ENCODE measurements around the gene CEPT1. TPM values are rescaled to one million over a fixed set of nuclear protein-coding genes. Genes with fewer than 3 reads are reported as not detected.

CEPT1 gene
- total and polyA plus RNA-seq, 3 donors from 2014 or later, result 25.0 to 69.4 (median 63.2) TPM

DNA sequence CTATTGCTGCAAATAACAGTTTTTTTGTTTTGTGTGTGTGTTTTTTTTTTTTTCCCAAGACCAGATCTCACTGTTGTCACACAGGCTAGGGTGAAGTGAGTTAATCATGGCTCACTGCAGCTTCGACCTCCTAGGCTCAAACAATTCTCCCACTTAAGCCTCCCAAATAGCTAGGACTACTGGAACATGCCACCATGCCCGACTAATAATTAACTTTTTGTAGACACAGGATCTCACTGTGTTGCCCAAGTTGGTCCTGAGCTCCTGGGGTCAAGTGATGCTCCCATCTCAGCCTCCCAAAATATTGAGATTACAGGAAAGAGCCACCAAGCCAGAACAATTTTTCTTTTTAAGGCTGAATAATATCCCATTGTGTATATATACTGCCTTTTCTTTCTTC is 35.0 kb upstream of the CEPT1 start:
- Histone ChIP-seq H3K36me3 (ENCODE audit: low read depth, missing control alignments) (no peaks in the 10 kb centered on the region), H3K4me1 (no peaks in the 10 kb centered on the region), H3K27me3 (no peaks in the 10 kb centered on the region), H3K9me3 (no peaks in the 10 kb centered on the region), H3K27ac (no peak overlapping the region), H3K4me3 (no peak overlapping the region)
- WGBS, 2 donors, result 87 to 88% methylated on average over 2 of the region's 2 CpGs
- intact Hi-C loops (cut with DNase I; ENCODE audit: low total_unique reads), result no loop called here
- no peak for DNase-seq
- TF ChIP-seq, protein P1, sequence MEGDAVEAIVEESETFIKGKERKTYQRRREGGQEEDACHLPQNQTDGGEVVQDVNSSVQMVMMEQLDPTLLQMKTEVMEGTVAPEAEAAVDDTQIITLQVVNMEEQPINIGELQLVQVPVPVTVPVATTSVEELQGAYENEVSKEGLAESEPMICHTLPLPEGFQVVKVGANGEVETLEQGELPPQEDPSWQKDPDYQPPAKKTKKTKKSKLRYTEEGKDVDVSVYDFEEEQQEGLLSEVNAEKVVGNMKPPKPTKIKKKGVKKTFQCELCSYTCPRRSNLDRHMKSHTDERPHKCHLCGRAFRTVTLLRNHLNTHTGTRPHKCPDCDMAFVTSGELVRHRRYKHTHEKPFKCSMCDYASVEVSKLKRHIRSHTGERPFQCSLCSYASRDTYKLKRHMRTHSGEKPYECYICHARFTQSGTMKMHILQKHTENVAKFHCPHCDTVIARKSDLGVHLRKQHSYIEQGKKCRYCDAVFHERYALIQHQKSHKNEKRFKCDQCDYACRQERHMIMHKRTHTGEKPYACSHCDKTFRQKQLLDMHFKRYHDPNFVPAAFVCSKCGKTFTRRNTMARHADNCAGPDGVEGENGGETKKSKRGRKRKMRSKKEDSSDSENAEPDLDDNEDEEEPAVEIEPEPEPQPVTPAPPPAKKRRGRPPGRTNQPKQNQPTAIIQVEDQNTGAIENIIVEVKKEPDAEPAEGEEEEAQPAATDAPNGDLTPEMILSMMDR (IDR thresholded peaks at IDR 0.05), result no peak
- TF ChIP-seq POLR2A (IDR thresholded peaks at IDR 0.05), result no peak

DNA sequence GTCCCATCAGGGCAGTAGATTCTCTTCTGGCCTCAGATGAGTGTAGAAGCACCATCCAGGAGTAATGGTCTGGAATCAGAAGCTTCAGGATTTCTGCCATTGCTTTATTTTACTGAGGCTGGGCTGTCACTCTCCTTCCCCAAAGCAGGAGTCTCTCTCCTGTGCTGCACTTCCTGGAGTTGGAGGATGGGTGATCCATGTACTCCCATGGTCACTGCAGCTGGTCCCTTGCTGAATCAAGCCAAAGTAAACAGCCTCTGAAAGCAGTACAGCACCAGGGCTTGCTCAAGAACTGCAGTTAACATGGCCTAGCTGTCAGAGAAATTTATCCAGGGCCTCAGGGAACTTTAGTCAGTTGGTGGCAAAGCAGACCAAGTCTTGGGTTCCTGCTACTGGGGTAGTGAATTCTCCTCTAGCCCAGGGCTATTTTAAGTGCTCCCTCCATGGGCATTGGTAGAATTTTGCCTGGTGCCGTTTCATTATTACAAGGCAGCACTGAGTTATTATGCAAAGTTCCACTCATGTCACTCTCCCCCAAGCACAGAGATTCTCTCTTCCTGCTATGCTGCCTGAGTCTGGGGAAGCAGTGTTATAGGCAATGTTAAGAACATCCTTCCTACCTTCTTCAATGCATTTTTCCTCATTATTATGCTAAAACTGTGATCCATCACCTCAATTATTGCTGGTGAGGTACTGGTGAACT is 29.7 kb upstream of the CEPT1 start:
- WGBS, 2 donors, result 89 to 91% methylated on average over 1 of the region's 1 CpG

DNA sequence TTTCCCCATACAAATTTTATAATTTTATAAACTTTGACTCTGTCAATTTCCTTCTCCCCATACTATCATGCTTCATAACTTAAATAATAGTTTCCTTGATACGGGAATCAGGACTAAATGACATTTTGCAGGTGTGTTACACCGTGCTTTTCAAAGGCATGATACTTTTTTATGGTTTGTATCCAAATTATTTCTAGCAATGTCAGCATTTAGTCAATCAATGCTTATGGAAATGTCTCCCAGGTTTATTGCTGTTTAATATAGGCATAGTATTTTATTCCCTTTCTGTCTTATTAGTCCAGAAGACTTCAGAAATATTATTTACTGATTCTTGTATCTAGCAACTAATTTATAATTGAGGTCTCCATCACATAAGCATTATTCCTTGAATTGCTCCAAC is 23.5 kb upstream of the CEPT1 start:
- TF ChIP-seq, protein P1 (IDR thresholded peaks at IDR 0.05), result no peak
- no peak for TF ChIP-seq POLR2A (IDR thresholded peaks at IDR 0.05)
- Histone ChIP-seq H3K9me3 (no peaks in the 10 kb centered on the region), H3K27me3 (no peaks in the 10 kb centered on the region), H3K27ac (no peak overlapping the region), H3K4me3 (no peak overlapping the region), H3K36me3 (ENCODE audit: low read depth, missing control alignments) (no peaks in the 10 kb centered on the region), H3K4me1 (no peaks in the 10 kb centered on the region)
- no peak for DNase-seq
- intact Hi-C loops (cut with DNase I; ENCODE audit: low total_unique reads), result no loop called here
- 91 to 94% methylated on average over 2 of the region's 2 CpGs for WGBS, 2 donors

More for the DNA sequence above, 29.7 kb upstream of the CEPT1 start:
- Histone ChIP-seq H3K27ac (no peak overlapping the region), H3K27me3 (no peaks in the 10 kb centered on the region), H3K4me3 (no peak overlapping the region), H3K36me3 (ENCODE audit: low read depth, missing control alignments) (no peaks in the 10 kb centered on the region), H3K4me1 (no peaks in the 10 kb centered on the region), H3K9me3 (no peaks in the 10 kb centered on the region)
- TF ChIP-seq, protein P1 (IDR thresholded peaks at IDR 0.05), result no peak
- TF ChIP-seq POLR2A (IDR thresholded peaks at IDR 0.05), result no peak
- intact Hi-C loops (cut with DNase I; ENCODE audit: low total_unique reads), result no loop called here
- no peak for DNase-seq

DNA sequence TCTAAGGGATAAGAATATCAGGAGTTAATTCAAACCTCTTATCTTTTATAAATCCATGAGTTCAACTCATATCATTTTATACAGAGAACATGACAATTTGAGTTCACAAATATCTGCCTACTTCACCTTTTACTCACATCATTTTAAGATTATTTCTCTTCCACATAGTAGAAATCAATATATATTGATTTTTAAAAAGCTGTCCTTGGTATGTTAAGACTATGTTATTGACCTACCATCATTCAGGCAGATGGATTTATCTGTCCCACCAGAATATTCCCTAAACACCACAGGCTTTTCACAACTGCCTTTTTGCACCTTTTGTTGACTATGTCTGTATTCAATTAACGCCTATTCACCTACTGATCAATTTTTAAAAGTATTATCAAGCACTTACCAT is 13.7 kb upstream of the CEPT1 start:
- WGBS, 2 donors, result 83 to 98% methylated on average over 1 of the region's 1 CpG
- intact Hi-C loops (cut with DNase I; ENCODE audit: low total_unique reads), result no loop called here
- Histone ChIP-seq H3K4me3 (no peak overlapping the region), H3K36me3 (ENCODE audit: low read depth, missing control alignments) (no peaks in the 10 kb centered on the region), H3K27me3 (no peaks in the 10 kb centered on the region), H3K9me3 (no peaks in the 10 kb centered on the region), H3K4me1 (no peaks in the 10 kb centered on the region), H3K27ac (no peak overlapping the region)
- TF ChIP-seq POLR2A (IDR thresholded peaks at IDR 0.05), result no peak
- TF ChIP-seq, protein P1 (IDR thresholded peaks at IDR 0.05), result no peak
- no peak for DNase-seq

Measured in testis (tissue), 3 donors.